ENCODE results near the gene ANKRD52. TPM values are rescaled to one million over a fixed set of nuclear protein-coding genes. Genes with fewer than 3 reads are reported as not detected.

The ANKRD52 gene
- total RNA-seq, 2 experiments from 2014 or later, result 23.9 to 30.8 TPM

GRCh38 chr12:56282030-56282429, 23.8 kb upstream of the ANKRD52 start:
- Histone ChIP-seq H3K27me3 (ENCODE audit: control insufficient read depth in 1 of 2, insufficient read depth in 2 of 2, low read length in 2 of 2) (no peaks in the 10 kb centered on the region), H3K4me3 (ENCODE audit: low read length) (no peak overlapping the region), H3K9me3 (ENCODE audit: control insufficient read depth in 1 of 2, insufficient read depth in 1 of 2, low read length in 2 of 2) (no peaks in the 10 kb centered on the region), H3K36me3 (ENCODE audit: insufficient read depth, low read length) (peaks cover 80% of the 10 kb centered on the region), H3K4me1 (ENCODE audit: insufficient read depth, low read length) (no peaks in the 10 kb centered on the region), H3K27ac (ENCODE audit: low read depth in 1 of 2, low read length in 2 of 2) (no peak overlapping the region)
- peaks cover 67% of the 10 kb centered on the region for H3K36me3 Mint-ChIP-seq (ENCODE audit: low read depth)
- CTCF ChIA-PET, result interaction anchor here (0.6 kb wide), 1 partner anchor 110 kb away, joined by 3 read pairs; no protein-coding TSS in a partner anchor
- no peak for ATAC-seq (ENCODE audit: poor library complexity)
- H3K27me3 Mint-ChIP-seq, result no peaks in the 10 kb centered on the region
- no peak overlapping the region for H3K4me3 Mint-ChIP-seq
- peaks cover 5% of the 10 kb centered on the region for H3K4me1 Mint-ChIP-seq (ENCODE audit: low read depth)
- intact Hi-C loops (cut with DNase I, micrococcal nuclease), result no loop called here
- no peak for TF ChIP-seq CTCF (IDR thresholded peaks at IDR 0.05)
- no peaks in the 10 kb centered on the region for H3K9me3 Mint-ChIP-seq
- POLR2A ChIA-PET, result no interaction called here
- no peak for DNase-seq
- H3K27ac Mint-ChIP-seq, result no peak overlapping the region

GRCh38 chr12:56280849-56281248, 22.7 kb upstream of the ANKRD52 start:
- ChIA-PET POLR2A (no interaction called here), CTCF (interaction anchor here (0.6 kb wide), 1 partner anchor 34 kb away, joined by 3 read pairs; no protein-coding TSS in a partner anchor)
- peaks cover 66% of the 10 kb centered on the region for H3K36me3 Mint-ChIP-seq (ENCODE audit: low read depth)
- Histone ChIP-seq H3K4me3 (ENCODE audit: low read length) (no peak overlapping the region), H3K27me3 (ENCODE audit: control insufficient read depth in 1 of 2, insufficient read depth in 2 of 2, low read length in 2 of 2) (no peaks in the 10 kb centered on the region), H3K9me3 (ENCODE audit: control insufficient read depth in 1 of 2, insufficient read depth in 1 of 2, low read length in 2 of 2) (no peaks in the 10 kb centered on the region), H3K27ac (ENCODE audit: low read depth in 1 of 2, low read length in 2 of 2) (no peak overlapping the region), H3K4me1 (ENCODE audit: insufficient read depth, low read length) (no peaks in the 10 kb centered on the region), H3K36me3 (ENCODE audit: insufficient read depth, low read length) (peaks cover 77% of the 10 kb centered on the region)
- intact Hi-C loops (cut with DNase I, micrococcal nuclease), result no loop called here
- ATAC-seq (ENCODE audit: poor library complexity) (no peak), DNase-seq (no peak)
- H3K9me3 Mint-ChIP-seq, result no peaks in the 10 kb centered on the region
- no peaks in the 10 kb centered on the region for H3K27me3 Mint-ChIP-seq
- TF ChIP-seq CTCF (IDR thresholded peaks at IDR 0.05), result no peak
- no peak overlapping the region for H3K4me3 Mint-ChIP-seq
- no peak overlapping the region for H3K27ac Mint-ChIP-seq
- H3K4me1 Mint-ChIP-seq (ENCODE audit: low read depth), result no peaks in the 10 kb centered on the region

DNA sequence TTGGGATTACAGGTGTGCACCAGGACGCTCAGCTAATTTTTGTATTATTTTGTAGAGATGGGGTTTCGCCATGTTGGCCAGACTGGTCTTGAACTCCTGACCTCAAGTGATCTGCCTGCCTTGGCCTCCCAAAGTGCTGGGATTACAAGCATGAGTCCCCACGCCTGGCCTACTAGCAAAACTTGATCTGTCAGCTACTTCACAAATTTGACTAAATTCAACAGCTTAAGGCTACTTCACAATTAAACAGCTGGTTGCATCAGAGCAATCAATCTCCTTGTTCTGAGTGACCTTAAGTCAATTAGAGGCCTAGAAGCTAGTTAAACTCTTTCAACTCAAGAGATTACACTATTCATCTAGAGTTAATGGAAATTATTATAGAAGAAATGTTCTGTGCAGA, 20.7 kb upstream of the ANKRD52 start:
- peaks cover 83% of the 10 kb centered on the region for H3K36me3 ChIP-seq (ENCODE audit: insufficient read depth, low read length)
- intact Hi-C loops (cut with DNase I, micrococcal nuclease), result no loop called here
- Mint-ChIP-seq H3K4me1 (ENCODE audit: low read depth) (no peaks in the 10 kb centered on the region), H3K27ac (no peak overlapping the region), H3K36me3 (ENCODE audit: low read depth) (peaks cover 74% of the 10 kb centered on the region), H3K9me3 (no peaks in the 10 kb centered on the region), H3K4me3 (no peak overlapping the region), H3K27me3 (no peaks in the 10 kb centered on the region)
- no peak for TF ChIP-seq CTCF (IDR thresholded peaks at IDR 0.05)
- ChIA-PET POLR2A (no interaction called here), CTCF (interaction anchor here (1.7 kb wide), 1 partner anchor 10 kb away, joined by 5 read pairs; no protein-coding TSS in a partner anchor)
- no peak overlapping the region for H3K27ac ChIP-seq (ENCODE audit: low read depth in 1 of 2, low read length in 2 of 2)
- H3K9me3 ChIP-seq (ENCODE audit: control insufficient read depth in 1 of 2, insufficient read depth in 1 of 2, low read length in 2 of 2), result no peaks in the 10 kb centered on the region
- no peaks in the 10 kb centered on the region for H3K27me3 ChIP-seq (ENCODE audit: control insufficient read depth in 1 of 2, insufficient read depth in 2 of 2, low read length in 2 of 2)
- DNase-seq (no peak), ATAC-seq (ENCODE audit: poor library complexity) (no peak)
- H3K4me1 ChIP-seq (ENCODE audit: insufficient read depth, low read length), result no peaks in the 10 kb centered on the region
- no peak overlapping the region for H3K4me3 ChIP-seq (ENCODE audit: low read length)
